GM18511 (cell line): ENCODE data around the gene NOS3.

Experiments
- ATAC-seq: cut with Tn5 transposase; IDR thresholded peaks from one replicate; pipeline ENCODE4 v1.9.1; 2021; ENCODE audit warnings: mild to moderate bottlenecking, moderate library complexity; ENCODE audit not compliant: unreplicated experiment

Gene NOS3

GRCh38 chr7:150963707-150964559 lies 26.9 kb upstream of the NOS3 start:
- ATAC-seq: no peak

GRCh38 chr7:150964593-150965111 lies 26.2 kb upstream of the NOS3 start:
- ATAC-seq: no peak

- no peak for ATAC-seq
Observed at GRCh38 chr7:150965273-150965830, 25.5 kb upstream of the NOS3 start.

GRCh38 chr7:150966002-150966401 lies 24.8 kb upstream of the NOS3 start:
- no peak for ATAC-seq

GRCh38 chr7:150967349-150967748 lies 23.5 kb upstream of the NOS3 start:
- no peak for ATAC-seq

- no peak for ATAC-seq
Observed at GRCh38 chr7:150968056-150968733, 22.6 kb upstream of the NOS3 start.

- ATAC-seq: no peak
Observed at GRCh38 chr7:150968734-150969372, 22.0 kb upstream of the NOS3 start.

- no peak for ATAC-seq
Observed at GRCh38 chr7:150969475-150969874, 21.3 kb upstream of the NOS3 start.

GRCh38 chr7:150970424-150970823 lies 20.4 kb upstream of the NOS3 start:
- ATAC-seq: no peak

GRCh38 chr7:150971242-150972022 lies 19.4 kb upstream of the NOS3 start:
- ATAC-seq: no peak

- no peak for ATAC-seq
Observed at GRCh38 chr7:150972023-150972468, 18.8 kb upstream of the NOS3 start.

- no peak for ATAC-seq
Observed at GRCh38 chr7:150972741-150973140, 18.1 kb upstream of the NOS3 start.

- ATAC-seq: no peak
Observed at GRCh38 chr7:150973571-150974451, 17.0 kb upstream of the NOS3 start.

- ATAC-seq: peak; percentile 67
Observed at GRCh38 chr7:150974468-150975391, 16.1 kb upstream of the NOS3 start.

GRCh38 chr7:150975536-150976319 lies 15.1 kb upstream of the NOS3 start:
- ATAC-seq: no peak

GRCh38 chr7:150976529-150977381 lies 14.1 kb upstream of the NOS3 start:
- ATAC-seq: no peak
